ENCODE measurements around the gene RBM19. TPM values are rescaled to one million over a fixed set of nuclear protein-coding genes. Genes with fewer than 3 reads are reported as not detected.

RBM19 gene
- total RNA-seq, 2 donors from 2014 or later = 38.6 to 43.1 TPM

DNA sequence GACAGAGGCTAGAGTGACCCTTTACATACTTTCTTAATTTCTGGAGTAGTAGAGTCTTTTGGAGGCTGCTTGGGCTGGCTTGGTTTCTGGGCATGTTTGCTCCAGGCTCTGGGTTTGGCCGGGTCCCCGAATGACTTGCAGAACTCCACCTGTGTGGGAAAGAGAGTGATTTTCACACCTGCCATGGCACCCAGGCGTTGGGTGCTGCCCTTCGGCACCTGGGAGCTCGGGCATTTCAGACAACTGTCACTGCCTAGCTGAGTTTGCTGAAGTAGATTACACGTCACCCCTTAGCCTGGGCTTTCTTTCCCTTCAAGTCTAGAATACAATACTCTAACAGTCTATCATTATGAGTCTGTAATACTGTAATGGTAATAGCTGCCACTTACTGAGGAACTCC, 6.1 kb downstream of the RBM19 start:
- WGBS, 2 experiments (ENCODE audit: insufficient coverage in 1 of 2, insufficient read length in 1 of 2) = 91% methylated on average over 6 of the region's 6 CpGs; no CpG with 5 or more reads in 1 of the 2 experiments
- Histone ChIP-seq H3K4me3 (ENCODE audit: low read length) (no peak overlapping the region), H3K27me3 (ENCODE audit: control insufficient read depth, insufficient read depth, low read length, poor library complexity, severe bottlenecking) (no peaks in the 10 kb centered on the region), H3K4me1 (ENCODE audit: control insufficient read depth, insufficient read depth, low read length) (no peaks in the 10 kb centered on the region), H3K9ac (ENCODE audit: extremely low read depth, low read length, poor library complexity, severe bottlenecking) (no peak overlapping the region), H3K36me3 (ENCODE audit: control insufficient read depth, insufficient read depth, low read length) (peaks cover 63% of the 10 kb centered on the region), H3K9me3 (ENCODE audit: control insufficient read depth, low read length) (no peaks in the 10 kb centered on the region), H3K27ac (ENCODE audit: low read depth, low read length) (no peak overlapping the region)
- no peaks in the 10 kb centered on the region for H3K9me3 Mint-ChIP-seq
- no peak overlapping the region for H3K4me3 Mint-ChIP-seq
- H3K4me1 Mint-ChIP-seq = no peaks in the 10 kb centered on the region
- DNase-seq = no peak
- peaks cover 57% of the 10 kb centered on the region for H3K36me3 Mint-ChIP-seq (ENCODE audit: low read depth)
- no peak overlapping the region for H3K27ac Mint-ChIP-seq
- TF ChIP-seq, protein P1, sequence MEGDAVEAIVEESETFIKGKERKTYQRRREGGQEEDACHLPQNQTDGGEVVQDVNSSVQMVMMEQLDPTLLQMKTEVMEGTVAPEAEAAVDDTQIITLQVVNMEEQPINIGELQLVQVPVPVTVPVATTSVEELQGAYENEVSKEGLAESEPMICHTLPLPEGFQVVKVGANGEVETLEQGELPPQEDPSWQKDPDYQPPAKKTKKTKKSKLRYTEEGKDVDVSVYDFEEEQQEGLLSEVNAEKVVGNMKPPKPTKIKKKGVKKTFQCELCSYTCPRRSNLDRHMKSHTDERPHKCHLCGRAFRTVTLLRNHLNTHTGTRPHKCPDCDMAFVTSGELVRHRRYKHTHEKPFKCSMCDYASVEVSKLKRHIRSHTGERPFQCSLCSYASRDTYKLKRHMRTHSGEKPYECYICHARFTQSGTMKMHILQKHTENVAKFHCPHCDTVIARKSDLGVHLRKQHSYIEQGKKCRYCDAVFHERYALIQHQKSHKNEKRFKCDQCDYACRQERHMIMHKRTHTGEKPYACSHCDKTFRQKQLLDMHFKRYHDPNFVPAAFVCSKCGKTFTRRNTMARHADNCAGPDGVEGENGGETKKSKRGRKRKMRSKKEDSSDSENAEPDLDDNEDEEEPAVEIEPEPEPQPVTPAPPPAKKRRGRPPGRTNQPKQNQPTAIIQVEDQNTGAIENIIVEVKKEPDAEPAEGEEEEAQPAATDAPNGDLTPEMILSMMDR (conservative IDR thresholded peaks at IDR 0.05) = no peak
- no peaks in the 10 kb centered on the region for H3K27me3 Mint-ChIP-seq (ENCODE audit: insufficient read depth)

DNA sequence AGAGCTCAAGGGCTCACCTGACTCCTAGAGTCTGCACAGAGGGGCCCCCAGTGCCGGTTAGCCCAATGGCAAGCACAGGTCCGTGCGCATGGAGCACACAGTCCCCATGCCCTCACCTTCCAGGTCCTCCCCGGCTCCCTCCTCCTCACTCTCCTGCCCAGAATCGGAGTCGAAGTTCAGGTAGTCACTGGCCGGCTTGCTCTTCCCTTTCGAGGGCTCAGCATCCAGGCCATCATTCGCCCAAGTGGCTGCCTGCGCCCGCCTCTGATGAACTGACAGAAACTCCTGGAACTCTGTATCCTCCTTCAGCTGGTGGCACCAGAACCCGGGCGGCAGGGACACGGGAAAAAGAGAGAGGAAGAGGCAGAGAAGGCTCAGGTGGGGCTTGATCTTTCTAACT, 7.0 kb downstream of the RBM19 start:
- Mint-ChIP-seq H3K27me3 (ENCODE audit: insufficient read depth) (no peaks in the 10 kb centered on the region), H3K27ac (no peak overlapping the region), H3K4me1 (no peaks in the 10 kb centered on the region), H3K9me3 (no peaks in the 10 kb centered on the region), H3K4me3 (no peak overlapping the region), H3K36me3 (ENCODE audit: low read depth) (peaks cover 61% of the 10 kb centered on the region)
- WGBS, 2 experiments (ENCODE audit: insufficient coverage in 1 of 2, insufficient read length in 1 of 2) = 89 to 94% methylated on average over 9 to 14 of the region's 14 CpGs
- Histone ChIP-seq H3K27me3 (ENCODE audit: control insufficient read depth, insufficient read depth, low read length, poor library complexity, severe bottlenecking) (no peaks in the 10 kb centered on the region), H3K9ac (ENCODE audit: extremely low read depth, low read length, poor library complexity, severe bottlenecking) (no peak overlapping the region), H3K27ac (ENCODE audit: low read depth, low read length) (no peak overlapping the region), H3K9me3 (ENCODE audit: control insufficient read depth, low read length) (no peaks in the 10 kb centered on the region), H3K36me3 (ENCODE audit: control insufficient read depth, insufficient read depth, low read length) (peaks cover 72% of the 10 kb centered on the region), H3K4me3 (ENCODE audit: low read length) (no peak overlapping the region), H3K4me1 (ENCODE audit: control insufficient read depth, insufficient read depth, low read length) (no peaks in the 10 kb centered on the region)
- no peak for DNase-seq
- TF ChIP-seq, protein P1 (conservative IDR thresholded peaks at IDR 0.05) = no peak

GRCh38 chr12:113958108-113958507, 8.0 kb downstream of the RBM19 start:
- H3K4me1 ChIP-seq (ENCODE audit: control insufficient read depth, insufficient read depth, low read length) = no peaks in the 10 kb centered on the region
- H3K27ac Mint-ChIP-seq = no peak overlapping the region
- no peak overlapping the region for H3K4me3 ChIP-seq (ENCODE audit: low read length)
- no peaks in the 10 kb centered on the region for H3K9me3 Mint-ChIP-seq
- 89 to 92% methylated on average over 4 to 5 of the region's 5 CpGs for WGBS, 2 experiments (ENCODE audit: insufficient coverage in 1 of 2, insufficient read length in 1 of 2)
- H3K36me3 ChIP-seq (ENCODE audit: control insufficient read depth, insufficient read depth, low read length) = peaks cover 76% of the 10 kb centered on the region
- TF ChIP-seq, protein P1 (conservative IDR thresholded peaks at IDR 0.05) = no peak
- no peaks in the 10 kb centered on the region for H3K27me3 Mint-ChIP-seq (ENCODE audit: insufficient read depth)
- H3K4me3 Mint-ChIP-seq = no peak overlapping the region
- no peaks in the 10 kb centered on the region for H3K27me3 ChIP-seq (ENCODE audit: control insufficient read depth, insufficient read depth, low read length, poor library complexity, severe bottlenecking)
- no peak for DNase-seq
- no peaks in the 10 kb centered on the region for H3K9me3 ChIP-seq (ENCODE audit: control insufficient read depth, low read length)
- no peaks in the 10 kb centered on the region for H3K4me1 Mint-ChIP-seq
- peaks cover 65% of the 10 kb centered on the region for H3K36me3 Mint-ChIP-seq (ENCODE audit: low read depth)
- no peak overlapping the region for H3K27ac ChIP-seq (ENCODE audit: low read depth, low read length)
- no peak overlapping the region for H3K9ac ChIP-seq (ENCODE audit: extremely low read depth, low read length, poor library complexity, severe bottlenecking)
